Neuron (in vitro differentiated cells): Measurements from ENCODE around the gene TIMP2.
"Not testable (repeated sequence)": the region's sequence is repeated elsewhere in the genome, so short reads cannot be mapped to it uniquely, and the experiment has no call there.

Source experiments
- H2AFZ ChIP-seq: one replicate; pipeline ENCODE4 v1.6.1; 2013; ENCODE audit warnings: low read depth, mild to moderate bottlenecking, inconsistent platforms, low read length, moderate library complexity
- H3K27me3 ChIP-seq: one replicate; pipeline ENCODE4 v1.6.1; 2013; ENCODE audit warnings: low read length; ENCODE audit not compliant: insufficient read depth
- H3K36me3 ChIP-seq: one replicate; pipeline ENCODE4 v1.6.1; 2013; ENCODE audit warnings: low read length; ENCODE audit not compliant: insufficient read depth
- H3K4me1 ChIP-seq: one replicate; pipeline ENCODE4 v1.6.1; 2013; ENCODE audit warnings: low read length; ENCODE audit not compliant: insufficient read depth
- H3K4me3 ChIP-seq: 2 replicates; pipeline ENCODE4 v1.5.1; 2013; ENCODE audit warnings: mild to moderate bottlenecking, low read length, moderate library complexity
- H3K9me3 ChIP-seq: one replicate; pipeline ENCODE4 v1.6.1; 2013; ENCODE audit warnings: low read length

The TIMP2 gene

DNA sequence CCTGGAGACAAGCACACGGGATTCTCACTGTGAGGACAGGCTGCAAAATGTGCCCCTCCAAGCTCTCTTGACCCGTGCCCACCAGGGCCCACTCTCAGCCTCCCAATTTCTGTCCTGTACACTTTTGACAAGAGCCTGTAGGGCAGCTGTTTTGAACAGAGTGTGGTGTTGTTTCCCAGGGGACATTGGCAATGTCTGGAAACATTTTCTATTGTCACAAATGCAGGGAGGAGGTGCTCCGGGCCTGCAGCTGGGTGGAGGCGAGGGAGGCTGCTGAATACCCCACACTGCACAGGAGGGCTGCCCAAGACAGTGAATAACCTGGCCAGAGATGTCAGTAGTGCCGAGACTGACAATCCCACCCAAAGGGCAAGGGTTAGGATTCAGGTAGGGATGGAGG is 32.7 kb downstream of the TIMP2 start:
- Histone ChIP-seq H3K27me3 (no peaks in the 10 kb centered on the region), H3K9me3 (no peaks in the 10 kb centered on the region), H3K36me3 (no peaks in the 10 kb centered on the region), H3K4me3 (no peak overlapping the region), H3K4me1 (peaks cover 40% of the 10 kb centered on the region), H2AFZ (no peak overlapping the region)

DNA sequence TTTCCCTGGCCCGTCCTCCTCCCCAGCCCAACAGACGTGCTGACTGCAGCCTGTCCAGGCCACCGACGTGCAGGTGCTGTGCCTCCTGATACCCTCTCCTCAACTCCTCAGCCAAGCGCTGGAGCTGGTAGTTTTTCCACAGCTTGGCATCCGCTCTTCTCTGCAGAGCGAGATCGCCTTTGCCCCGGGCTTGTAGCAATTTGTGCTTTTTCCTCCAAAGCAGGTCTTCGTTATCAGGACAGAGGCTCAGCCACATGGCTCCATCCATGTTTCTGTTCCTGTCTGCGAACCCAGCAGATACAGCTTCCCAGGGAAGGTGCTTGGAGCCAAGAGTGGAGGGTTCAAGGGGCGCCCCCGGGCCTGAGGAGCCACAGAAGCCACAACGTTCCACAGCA is 33.1 kb downstream of the TIMP2 start:
- H3K9me3 ChIP-seq, result no peaks in the 10 kb centered on the region
- no peaks in the 10 kb centered on the region for H3K36me3 ChIP-seq
- no peak overlapping the region for H2AFZ ChIP-seq
- H3K27me3 ChIP-seq, result no peaks in the 10 kb centered on the region
- H3K4me3 ChIP-seq, result no peak overlapping the region
- peaks cover 40% of the 10 kb centered on the region for H3K4me1 ChIP-seq

DNA sequence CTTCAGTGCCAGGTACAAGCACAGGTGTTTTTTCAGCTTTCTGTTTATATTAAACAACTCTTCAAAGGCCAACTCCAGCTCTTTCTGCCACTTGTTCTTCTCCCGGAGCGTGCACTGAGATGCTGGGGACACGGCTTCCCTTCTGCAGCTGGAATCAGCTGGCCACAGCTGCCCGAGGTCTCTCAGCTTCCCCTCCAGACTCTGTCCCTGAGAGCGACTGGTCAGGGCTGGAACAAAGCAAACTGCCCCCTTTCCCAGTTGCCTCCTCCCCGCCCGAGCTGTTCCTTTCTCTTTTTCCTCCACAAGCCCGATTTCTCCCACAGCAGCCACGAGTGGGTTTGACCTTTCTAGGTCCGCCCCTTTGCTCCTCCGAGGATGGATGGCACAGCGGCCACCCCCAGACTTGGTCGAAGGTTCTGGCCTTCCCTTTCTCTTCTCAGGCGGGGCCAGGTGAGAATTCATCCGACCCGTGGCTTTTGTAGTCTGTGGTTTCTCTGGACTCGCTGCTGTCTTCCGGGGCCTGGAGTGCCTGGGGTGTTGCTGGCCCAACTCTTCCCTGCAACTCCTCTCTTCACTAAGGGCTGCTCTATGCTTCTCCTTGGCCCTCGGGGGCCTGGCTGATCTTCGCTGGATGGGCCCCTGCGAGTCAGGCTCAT is 33.7 kb downstream of the TIMP2 start:
- no peak overlapping the region for H2AFZ ChIP-seq
- H3K36me3 ChIP-seq, result no peaks in the 10 kb centered on the region
- peaks cover 38% of the 10 kb centered on the region for H3K4me1 ChIP-seq
- no peaks in the 10 kb centered on the region for H3K27me3 ChIP-seq
- H3K4me3 ChIP-seq, result no peak overlapping the region
- H3K9me3 ChIP-seq, result no peaks in the 10 kb centered on the region

DNA sequence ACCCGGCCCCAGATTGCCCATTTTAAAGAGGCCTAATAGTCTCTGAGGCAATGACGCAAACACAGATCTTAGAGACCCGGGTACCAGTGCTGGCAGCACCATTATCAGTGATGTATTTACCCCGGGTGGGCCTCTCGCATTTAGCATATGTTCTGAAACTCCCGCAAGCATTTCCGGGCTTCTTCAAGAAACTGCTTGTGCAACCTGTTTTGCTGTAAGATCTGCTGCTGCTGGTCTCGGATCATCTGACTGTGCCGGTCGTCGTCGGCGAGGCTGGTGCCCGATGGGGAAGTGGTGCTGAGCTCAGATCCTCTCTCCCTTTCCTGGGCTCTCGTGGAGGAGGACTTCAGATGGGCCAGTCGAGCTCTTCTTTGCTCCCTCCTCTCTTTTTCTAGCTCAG is 34.7 kb downstream of the TIMP2 start:
- Histone ChIP-seq H2AFZ (no peak overlapping the region), H3K36me3 (no peaks in the 10 kb centered on the region), H3K27me3 (no peaks in the 10 kb centered on the region)

DNA sequence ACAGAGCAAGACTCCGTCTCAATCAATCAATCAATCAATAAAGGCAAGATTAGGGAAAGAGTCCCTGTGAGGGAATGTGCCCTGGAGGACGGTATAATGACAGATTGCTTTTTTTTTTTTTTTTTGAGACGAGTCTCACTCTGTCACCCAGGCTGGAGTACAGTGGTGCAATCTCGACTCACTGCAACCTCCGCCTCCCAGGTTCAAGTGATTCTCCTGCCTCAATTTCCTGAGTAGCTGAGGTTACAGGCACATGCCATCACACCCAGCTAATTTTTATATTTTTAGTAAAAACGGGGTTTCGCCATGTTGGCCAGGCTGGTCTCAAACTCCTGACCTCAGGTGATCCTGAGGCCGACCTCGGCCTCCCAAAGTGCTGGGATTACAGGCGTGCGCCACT is 35.1 kb downstream of the TIMP2 start:
- peaks cover 27% of the 10 kb centered on the region for H3K4me1 ChIP-seq
- not testable (repeated sequence) for H3K27me3 ChIP-seq, H3K9me3 ChIP-seq, H2AFZ ChIP-seq, H3K36me3 ChIP-seq, H3K4me3 ChIP-seq

More for the DNA sequence above, 34.7 kb downstream of the TIMP2 start:
- no peaks in the 10 kb centered on the region for H3K9me3 ChIP-seq
- peaks cover 28% of the 10 kb centered on the region for H3K4me1 ChIP-seq
- H3K4me3 ChIP-seq, result no peak overlapping the region

DNA sequence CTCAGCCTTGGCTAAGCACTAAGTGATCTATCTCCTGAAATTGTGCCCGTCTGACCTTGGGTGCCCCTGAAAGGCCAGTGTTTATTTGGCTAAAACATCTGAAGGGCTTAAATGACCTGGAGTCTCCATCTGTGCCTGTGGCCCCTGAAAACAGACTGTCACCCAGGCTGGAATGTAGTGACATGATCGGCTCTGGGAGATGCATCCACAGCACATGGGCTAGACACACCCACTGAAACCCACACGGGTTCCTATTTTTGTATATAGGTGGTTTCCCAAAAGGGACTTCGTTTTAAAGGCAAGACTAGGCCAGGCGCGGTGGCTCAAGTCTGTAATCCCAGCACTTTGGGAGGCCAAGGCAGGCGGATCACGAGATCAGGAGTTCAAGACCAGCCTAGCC is 35.7 kb downstream of the TIMP2 start:
- H3K4me1 ChIP-seq, result peaks cover 30% of the 10 kb centered on the region
- H3K36me3 ChIP-seq, result no peaks in the 10 kb centered on the region
- H3K9me3 ChIP-seq, result no peaks in the 10 kb centered on the region
- H3K4me3 ChIP-seq, result no peak overlapping the region
- H3K27me3 ChIP-seq, result no peaks in the 10 kb centered on the region
- H2AFZ ChIP-seq, result no peak overlapping the region

DNA sequence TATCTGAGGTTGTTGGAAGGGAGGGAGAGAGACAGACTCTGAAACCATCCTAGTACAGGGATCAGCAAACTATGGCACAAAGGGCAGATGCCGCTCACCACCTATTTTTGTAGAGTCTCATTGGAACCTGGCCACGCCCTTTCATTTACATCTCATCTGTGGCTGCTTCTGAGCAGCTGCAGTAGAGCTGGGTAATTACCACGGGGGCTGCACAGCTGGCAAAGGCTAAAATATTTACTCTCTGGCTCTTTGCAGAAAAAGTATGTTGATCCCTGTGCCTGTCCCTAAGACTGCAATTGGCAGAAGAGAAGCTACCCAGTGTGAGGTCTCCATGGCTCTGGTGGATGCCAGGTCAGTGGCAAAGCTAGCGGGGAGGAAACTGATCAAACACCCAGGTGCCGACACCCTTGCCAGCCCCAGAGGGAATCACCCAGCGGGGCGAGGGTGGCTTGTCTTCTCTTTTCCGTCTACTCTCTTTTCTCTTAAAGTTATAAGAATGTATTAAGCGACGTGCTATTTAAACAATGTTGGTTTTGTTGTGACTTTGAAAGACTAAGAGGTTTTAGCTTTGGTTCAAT is 36.2 kb downstream of the TIMP2 start:
- Histone ChIP-seq H2AFZ (no peak overlapping the region), H3K4me1 (peaks cover 33% of the 10 kb centered on the region), H3K27me3 (no peaks in the 10 kb centered on the region), H3K4me3 (no peak overlapping the region), H3K9me3 (no peaks in the 10 kb centered on the region), H3K36me3 (no peaks in the 10 kb centered on the region)

DNA sequence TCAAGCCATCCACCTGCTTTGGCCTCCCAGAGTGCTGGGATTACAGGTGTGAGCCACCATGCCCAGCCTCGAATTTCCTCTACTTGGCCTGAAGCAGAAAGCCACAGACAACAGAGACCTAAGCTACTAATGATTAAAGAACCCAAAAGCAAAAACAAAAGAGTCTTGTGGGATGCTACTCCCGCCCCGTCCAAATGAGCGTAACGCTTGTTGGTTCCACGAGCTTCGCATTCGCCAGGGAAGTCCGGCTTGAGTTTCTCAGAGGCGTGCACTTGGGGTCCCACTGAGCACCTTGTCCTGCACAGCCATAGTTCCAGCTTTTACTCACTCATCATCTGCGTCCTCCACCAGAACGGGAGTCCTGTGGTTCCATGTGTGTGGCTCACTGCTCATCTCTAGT is 38.2 kb downstream of the TIMP2 start:
- no peaks in the 10 kb centered on the region for H3K36me3 ChIP-seq
- no peak overlapping the region for H2AFZ ChIP-seq
- H3K9me3 ChIP-seq, result no peaks in the 10 kb centered on the region
- no peak overlapping the region for H3K4me3 ChIP-seq
- no peaks in the 10 kb centered on the region for H3K27me3 ChIP-seq
- H3K4me1 ChIP-seq, result peaks cover 36% of the 10 kb centered on the region

DNA sequence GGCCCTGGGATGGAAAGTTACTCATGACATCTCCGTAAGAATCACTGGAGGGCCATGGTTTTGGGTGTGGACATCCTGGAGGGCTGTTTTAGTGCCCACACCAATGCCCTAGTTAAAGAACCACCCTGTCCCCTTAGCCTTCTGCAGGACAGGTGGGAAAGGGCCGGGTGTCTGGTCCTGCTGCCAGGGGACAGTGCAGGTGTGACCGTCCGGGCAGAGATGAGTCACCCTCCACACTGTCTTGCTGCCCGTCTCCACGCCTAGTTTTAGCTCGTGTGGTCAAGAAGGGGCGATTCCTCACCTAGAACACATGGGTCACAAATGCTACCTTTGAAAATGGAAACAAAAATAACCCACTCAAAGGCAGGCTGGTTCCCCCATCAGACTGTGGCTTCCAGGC is 39.2 kb downstream of the TIMP2 start:
- Histone ChIP-seq H3K27me3 (no peaks in the 10 kb centered on the region), H3K36me3 (peaks cover 4% of the 10 kb centered on the region), H3K9me3 (no peaks in the 10 kb centered on the region), H2AFZ (no peak overlapping the region), H3K4me3 (no peak overlapping the region), H3K4me1 (peaks cover 34% of the 10 kb centered on the region)

DNA sequence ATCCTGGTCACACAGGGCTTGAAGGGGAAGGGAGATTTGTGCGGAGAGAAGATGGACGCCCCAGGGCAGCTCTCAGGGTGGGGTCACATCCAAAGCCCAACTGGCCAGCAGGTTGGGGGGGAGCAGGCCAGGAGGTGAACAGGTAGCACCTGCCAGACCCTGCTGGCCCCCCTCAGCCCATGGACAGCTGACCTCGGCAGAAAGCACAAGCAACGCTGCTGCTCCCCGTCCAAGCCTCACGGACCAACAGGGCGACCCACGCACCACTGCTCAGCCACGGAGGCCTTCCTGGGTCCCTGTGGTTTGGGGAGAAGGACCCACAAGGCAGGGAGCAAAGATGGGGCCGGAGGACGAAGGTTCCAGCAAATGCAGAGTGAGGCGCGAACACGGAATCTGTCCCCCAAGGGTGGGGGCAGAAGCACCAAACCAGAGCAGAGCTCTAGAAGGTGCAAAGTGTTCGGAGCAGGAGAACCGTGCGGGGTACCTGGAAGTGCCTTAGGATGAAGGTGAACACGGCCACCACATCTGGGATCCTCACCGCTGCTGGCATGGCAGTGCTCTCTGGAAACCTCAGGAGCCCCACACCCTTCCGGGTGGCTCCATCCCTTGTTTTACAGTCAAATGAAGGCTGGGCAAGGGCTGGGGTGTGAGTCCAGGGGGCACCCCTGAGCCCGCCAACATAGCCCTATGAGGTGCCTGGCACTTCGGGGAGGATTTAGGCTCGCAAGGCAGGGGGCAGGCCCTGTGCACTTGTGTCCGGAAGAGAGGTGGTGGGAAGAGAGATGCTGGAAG is 40.1 kb downstream of the TIMP2 start:
- Histone ChIP-seq H2AFZ (no peak overlapping the region), H3K9me3 (no peaks in the 10 kb centered on the region), H3K4me3 (no peak overlapping the region), H3K4me1 (peaks cover 34% of the 10 kb centered on the region), H3K27me3 (no peaks in the 10 kb centered on the region), H3K36me3 (peaks cover 4% of the 10 kb centered on the region)

DNA sequence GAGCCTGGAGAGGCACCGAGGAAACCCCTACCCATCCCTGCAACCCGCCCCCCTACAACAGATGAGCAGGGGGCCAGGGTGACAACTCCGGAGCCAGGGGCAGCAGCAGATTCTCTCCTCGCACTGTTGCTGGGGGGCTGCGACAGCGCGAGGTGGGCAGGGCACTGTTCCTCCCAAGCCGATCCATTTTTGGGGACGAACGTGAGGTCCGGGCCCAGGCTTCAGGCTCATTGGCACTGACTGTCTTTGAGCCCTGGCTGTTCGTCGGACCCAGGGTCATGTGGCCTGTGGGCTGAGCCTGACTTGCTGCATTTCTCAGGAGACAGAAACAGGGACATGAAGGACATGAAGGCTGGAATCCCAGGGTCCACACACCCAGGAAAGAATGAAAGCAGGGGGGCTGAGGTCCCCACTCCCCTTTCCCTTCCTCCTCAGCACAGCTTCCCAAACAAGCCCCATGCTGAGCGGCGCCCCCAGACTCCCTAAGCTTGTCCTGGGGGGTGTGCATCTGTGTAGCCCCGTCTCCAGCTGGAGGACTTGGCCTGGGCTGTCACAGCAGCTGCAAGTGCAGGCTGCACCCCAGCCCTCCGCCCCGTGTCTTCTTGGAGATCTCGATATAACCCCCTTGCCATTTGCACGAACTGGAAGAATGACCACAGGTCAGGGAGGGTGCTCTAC is 40.9 kb downstream of the TIMP2 start:
- Histone ChIP-seq H3K27me3 (no peaks in the 10 kb centered on the region), H3K4me3 (peak overlapping the region; percentile 30), H3K9me3 (no peaks in the 10 kb centered on the region), H3K4me1 (peaks cover 34% of the 10 kb centered on the region), H3K36me3 (peaks cover 4% of the 10 kb centered on the region), H2AFZ (no peak overlapping the region)

DNA sequence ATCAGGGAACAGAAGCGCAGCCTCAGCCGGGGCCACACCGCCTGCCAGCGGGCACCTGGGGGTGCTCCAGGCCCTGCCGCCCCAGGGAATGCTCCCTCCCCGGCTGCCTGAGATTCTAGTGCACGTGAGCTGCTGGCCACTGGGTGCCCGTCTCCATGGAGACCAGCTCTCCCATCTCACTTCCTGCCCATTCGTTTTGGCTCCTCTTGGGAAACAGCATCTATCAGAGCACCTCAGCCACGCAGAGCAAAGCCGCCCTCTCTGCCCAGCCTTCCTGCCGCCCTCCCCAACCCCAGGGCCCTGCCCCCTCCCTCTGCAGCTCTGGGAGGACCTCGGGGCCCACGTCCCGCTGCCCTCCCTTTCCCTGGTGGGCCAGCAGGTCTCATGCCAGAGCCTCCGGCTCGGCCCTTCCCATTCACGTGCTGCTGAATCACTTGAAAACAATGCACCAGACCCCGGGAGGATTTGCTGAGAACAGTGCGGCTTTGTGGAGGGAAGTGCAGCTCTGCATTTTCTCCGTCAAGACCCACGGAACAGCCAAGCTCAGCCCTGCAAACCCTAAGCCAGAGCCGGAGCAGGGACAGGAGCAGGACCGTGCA is 41.6 kb downstream of the TIMP2 start:
- Histone ChIP-seq H3K4me1 (peaks cover 34% of the 10 kb centered on the region), H3K36me3 (peaks cover 4% of the 10 kb centered on the region), H3K9me3 (no peaks in the 10 kb centered on the region), H3K27me3 (no peaks in the 10 kb centered on the region), H3K4me3 (peak overlapping the region; percentile 30), H2AFZ (no peak overlapping the region)

DNA sequence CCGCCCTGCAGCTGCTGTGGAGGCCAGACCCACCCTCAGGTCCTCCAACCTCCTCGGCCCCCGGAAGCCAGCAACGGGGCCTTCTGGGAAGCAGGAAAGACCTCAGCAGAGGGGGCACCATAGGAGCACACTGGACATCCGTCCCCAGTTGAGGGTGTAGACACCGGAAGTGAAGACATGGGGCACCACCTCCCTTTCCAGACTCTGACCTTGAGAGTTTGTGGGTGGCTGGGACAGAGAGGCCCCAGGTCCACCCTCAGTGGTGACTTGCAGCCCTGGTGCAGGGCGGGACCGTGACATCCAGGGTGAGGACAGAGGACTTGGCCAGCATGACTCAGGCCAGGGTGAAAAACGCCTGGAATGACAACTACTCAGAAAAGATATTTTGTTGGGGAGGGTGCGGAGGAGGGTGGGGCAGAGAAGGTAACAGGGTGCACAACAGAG is 42.1 kb downstream of the TIMP2 start:
- peak overlapping the region; percentile 30 for H3K4me3 ChIP-seq
- H3K4me1 ChIP-seq, result peaks cover 34% of the 10 kb centered on the region
- H3K27me3 ChIP-seq, result no peaks in the 10 kb centered on the region
- no peak overlapping the region for H2AFZ ChIP-seq
- H3K36me3 ChIP-seq, result peaks cover 4% of the 10 kb centered on the region
- H3K9me3 ChIP-seq, result no peaks in the 10 kb centered on the region
